DOHH2 (cell line): ENCODE results near the gene PRRT1B.
A peak's percentile ranks its signal among the peaks of the same experiment; 100 is the strongest.

Experiments used
- H3F3A ChIP-seq: fragments of 200-600 bp; sonication (generic), shearing (Covaris generic); 2 replicates; pipeline ENCODE4 v1.6.0; 2016; ENCODE audit warnings: antibody characterized with exemption, mild to moderate bottlenecking; ENCODE audit not compliant: control insufficient read depth, insufficient read depth
- H3K27ac ChIP-seq: fragments of 200-600 bp; sonication (generic); 2 replicates; pipeline ENCODE4 v1.5.1; 2014; ENCODE audit warnings: low read depth, mild to moderate bottlenecking, low read length, moderate library complexity
- H3K27me3 ChIP-seq: fragments of 200-600 bp; sonication (generic); 2 replicates; pipeline ENCODE4 v1.6.1; 2014; ENCODE audit warnings: mild to moderate bottlenecking, low read length, mixed read lengths; ENCODE audit not compliant: control insufficient read depth
- H3K36me3 ChIP-seq: fragments of 200-600 bp; sonication (generic); 2 replicates; pipeline ENCODE4 v1.6.1; 2014; ENCODE audit warnings: mild to moderate bottlenecking, low read length, moderate library complexity, mixed read lengths; ENCODE audit not compliant: control insufficient read depth
- H3K4me1 ChIP-seq: fragments of 200-600 bp; sonication (generic); 2 replicates; pipeline ENCODE4 v1.6.1; 2014; ENCODE audit warnings: mild to moderate bottlenecking, low read length, mixed read lengths; ENCODE audit not compliant: control insufficient read depth
- H3K4me2 ChIP-seq: fragments of 200-600 bp; sonication (generic); 2 replicates; pipeline ENCODE4 v1.6.0; 2014; ENCODE audit warnings: mild to moderate bottlenecking, low read length, moderate library complexity
- H3K4me3 ChIP-seq: fragments of 200-600 bp; sonication (generic); 2 replicates; pipeline ENCODE4 v1.5.1; 2014; ENCODE audit warnings: mild to moderate bottlenecking, low read length, mixed read lengths
- H3K79me2 ChIP-seq: fragments of 200-600 bp; sonication (generic); 2 replicates; pipeline ENCODE4 v1.6.1; 2014; ENCODE audit warnings: mild to moderate bottlenecking, low read length, mixed read lengths; ENCODE audit not compliant: control insufficient read depth
- H3K9me2 ChIP-seq: fragments of 200-600 bp; sonication (generic); replicated peaks from 2 replicates; pipeline ENCODE4 v1.6.1; 2014; ENCODE audit warnings: mild to moderate bottlenecking, low read length, mixed read lengths; ENCODE audit not compliant: control insufficient read depth
- H3K9me3 ChIP-seq: fragments of 200-600 bp; sonication (generic); 2 replicates; pipeline ENCODE4 v1.6.1; 2014; ENCODE audit warnings: antibody characterized with exemption, low read length, mixed read lengths; ENCODE audit not compliant: control insufficient read depth, insufficient read depth
- H4K20me1 ChIP-seq: fragments of 200-600 bp; sonication (generic); 2 replicates; pipeline ENCODE4 v1.6.0; 2014; ENCODE audit warnings: low read depth, mild to moderate bottlenecking, antibody characterized with exemption, low read length, moderate library complexity; ENCODE audit not compliant: control insufficient read depth, insufficient read depth
- CTCF ChIP-seq: fragments of 200-600 bp; sonication (generic); IDR thresholded peaks from one replicate; pipeline ENCODE4 v1.5.1; 2014; ENCODE audit warnings: antibody characterized with exemption, mild to moderate bottlenecking, low read depth, low read length; ENCODE audit not compliant: poor library complexity, severe bottlenecking
- EZH2phosphoT487 ChIP-seq: fragments of 200-600 bp; sonication (generic); IDR thresholded peaks from 2 replicates; pipeline ENCODE4 v1.6.1; 2017; ENCODE audit warnings: borderline replicate concordance, mild to moderate bottlenecking, antibody characterized with exemption, low read length, moderate library complexity, mixed read lengths

Gene PRRT1B

GRCh38 chr9:131589993-131590392 lies 44.7 kb downstream of the PRRT1B start:
- H4K20me1 ChIP-seq: peaks cover 3% of the 10 kb centered on the region; the same call in 1 of the 2 replicates
- H3K9me2 ChIP-seq: no peaks in the 10 kb centered on the region
- H3K4me1 ChIP-seq: peaks cover 10% of the 10 kb centered on the region
- peaks cover 52% of the 10 kb centered on the region for H3K36me3 ChIP-seq
- H3K9me3 ChIP-seq: no peaks in the 10 kb centered on the region
- no peak for TF ChIP-seq CTCF
- H3K79me2 ChIP-seq: no peaks in the 10 kb centered on the region
- no peak overlapping the region for H3K27ac ChIP-seq
- H3F3A ChIP-seq: no peaks in the 10 kb centered on the region
- no peak overlapping the region for H3K4me3 ChIP-seq
- H3K27me3 ChIP-seq: no peaks in the 10 kb centered on the region
- H3K4me2 ChIP-seq: no peak overlapping the region

GRCh38 chr9:131590449-131590848 lies 45.1 kb downstream of the PRRT1B start:
- Histone ChIP-seq H3K9me2 (no peaks in the 10 kb centered on the region), H3K4me2 (no peak overlapping the region), H3F3A (no peaks in the 10 kb centered on the region), H3K36me3 (peaks cover 52% of the 10 kb centered on the region), H3K79me2 (no peaks in the 10 kb centered on the region), H3K9me3 (no peaks in the 10 kb centered on the region), H4K20me1 (peaks cover 3% of the 10 kb centered on the region; the same call in 1 of the 2 replicates), H3K27me3 (no peaks in the 10 kb centered on the region), H3K4me1 (peaks cover 5% of the 10 kb centered on the region), H3K27ac (no peak overlapping the region), H3K4me3 (no peak overlapping the region)
- TF ChIP-seq EZH2phosphoT487 (no peak), CTCF (no peak)

GRCh38 chr9:131590907-131591844 lies 45.9 kb downstream of the PRRT1B start:
- Histone ChIP-seq H3K4me3 (no peak overlapping the region), H3K4me2 (no peak overlapping the region), H3K27ac (no peak overlapping the region), H3K79me2 (no peaks in the 10 kb centered on the region), H4K20me1 (peaks cover 3% of the 10 kb centered on the region; the same call in 1 of the 2 replicates), H3F3A (no peaks in the 10 kb centered on the region), H3K36me3 (peaks cover 57% of the 10 kb centered on the region), H3K9me2 (no peaks in the 10 kb centered on the region), H3K9me3 (no peaks in the 10 kb centered on the region), H3K4me1 (no peaks in the 10 kb centered on the region), H3K27me3 (no peaks in the 10 kb centered on the region)
- TF ChIP-seq EZH2phosphoT487 (no peak), CTCF (peak; percentile 86)
